Measurements from ENCODE around the gene TFF3.
A peak's percentile ranks its signal among the peaks of the same experiment; 100 is the strongest.

TFF3 gene

DNA sequence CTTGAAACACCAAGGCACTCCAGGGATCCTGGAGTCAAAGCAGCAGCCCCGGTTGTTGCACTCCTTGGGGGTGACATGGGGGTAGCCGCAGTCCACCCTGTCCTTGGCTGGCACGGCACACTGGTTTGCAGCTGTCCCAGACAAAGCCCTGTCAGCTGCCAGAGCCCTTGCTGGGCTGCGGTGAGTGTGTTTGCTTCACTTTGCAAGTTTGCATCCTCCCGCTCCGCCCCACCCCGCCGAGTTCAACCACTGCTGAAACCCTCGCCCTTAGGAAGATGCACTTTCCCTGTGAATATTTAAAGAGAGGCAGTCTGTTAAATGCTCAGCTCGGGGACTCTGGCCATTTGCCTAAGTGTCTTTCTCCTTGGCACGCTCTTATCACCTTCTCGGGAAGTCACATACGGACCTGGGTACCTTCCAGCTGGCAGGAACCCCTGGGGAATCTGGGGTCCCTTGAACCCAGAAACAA is 1.7 kb downstream of the TFF3 start:
- ChIA-PET CTCF (no interaction called here), POLR2A (no interaction called here)
- no peak overlapping the region for H3K4me3 ChIP-seq (ENCODE audit: low read depth, low read length)
- DNase-seq (ENCODE audit: low read depth, low spot score), result no peak
- TF ChIP-seq, protein P1, sequence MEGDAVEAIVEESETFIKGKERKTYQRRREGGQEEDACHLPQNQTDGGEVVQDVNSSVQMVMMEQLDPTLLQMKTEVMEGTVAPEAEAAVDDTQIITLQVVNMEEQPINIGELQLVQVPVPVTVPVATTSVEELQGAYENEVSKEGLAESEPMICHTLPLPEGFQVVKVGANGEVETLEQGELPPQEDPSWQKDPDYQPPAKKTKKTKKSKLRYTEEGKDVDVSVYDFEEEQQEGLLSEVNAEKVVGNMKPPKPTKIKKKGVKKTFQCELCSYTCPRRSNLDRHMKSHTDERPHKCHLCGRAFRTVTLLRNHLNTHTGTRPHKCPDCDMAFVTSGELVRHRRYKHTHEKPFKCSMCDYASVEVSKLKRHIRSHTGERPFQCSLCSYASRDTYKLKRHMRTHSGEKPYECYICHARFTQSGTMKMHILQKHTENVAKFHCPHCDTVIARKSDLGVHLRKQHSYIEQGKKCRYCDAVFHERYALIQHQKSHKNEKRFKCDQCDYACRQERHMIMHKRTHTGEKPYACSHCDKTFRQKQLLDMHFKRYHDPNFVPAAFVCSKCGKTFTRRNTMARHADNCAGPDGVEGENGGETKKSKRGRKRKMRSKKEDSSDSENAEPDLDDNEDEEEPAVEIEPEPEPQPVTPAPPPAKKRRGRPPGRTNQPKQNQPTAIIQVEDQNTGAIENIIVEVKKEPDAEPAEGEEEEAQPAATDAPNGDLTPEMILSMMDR (IDR thresholded peaks at IDR 0.05; ENCODE audit: insufficient read depth, low read length, missing control alignments), result no peak

GRCh38 chr21:42312626-42313104 is 2.5 kb downstream of the TFF3 start:
- CTCF ChIA-PET, result interaction anchor here (0.9 kb wide), 1 partner anchor 167 kb away, joined by 3 read pairs; no protein-coding TSS in a partner anchor

GRCh38 chr21:42311816-42312625 is 3.2 kb downstream of the TFF3 start:
- ChIA-PET POLR2A (no interaction called here), CTCF (interaction anchor here (0.9 kb wide), 1 partner anchor 166 kb away, joined by 3 read pairs; no protein-coding TSS in a partner anchor)
- no peak for DNase-seq (ENCODE audit: low read depth, low spot score)
- TF ChIP-seq, protein P1 (IDR thresholded peaks at IDR 0.05; ENCODE audit: insufficient read depth, low read length, missing control alignments), result no peak
- no peak overlapping the region for H3K4me3 ChIP-seq (ENCODE audit: low read depth, low read length)

More at GRCh38 chr21:42312626-42313104, 2.5 kb downstream of the TFF3 start:
- no peak overlapping the region for H3K4me3 ChIP-seq (ENCODE audit: low read depth, low read length)
- TF ChIP-seq, protein P1 (IDR thresholded peaks at IDR 0.05; ENCODE audit: insufficient read depth, low read length, missing control alignments), result no peak
- DNase-seq (ENCODE audit: low read depth, low spot score), result no peak
- POLR2A ChIA-PET, result no interaction called here

DNA sequence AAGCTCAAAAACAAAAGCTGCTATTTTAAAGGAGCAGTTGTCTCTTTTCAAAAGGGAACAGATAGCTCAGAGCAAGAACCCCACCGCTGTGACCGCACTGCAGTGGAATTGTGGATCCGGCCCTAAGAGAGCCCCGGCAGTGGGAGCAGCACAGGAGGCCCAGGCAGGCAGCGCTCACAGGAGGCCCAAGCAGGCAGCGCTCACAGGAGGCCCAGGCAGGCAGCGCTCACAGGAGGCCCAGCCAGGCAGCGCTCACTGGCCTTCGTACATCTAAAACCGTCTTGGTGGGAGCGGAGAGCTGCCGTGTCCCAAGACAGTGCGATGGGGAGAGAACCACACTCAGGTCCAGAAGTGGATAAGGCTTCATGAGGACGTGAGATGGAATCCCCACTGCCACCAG is 4.0 kb downstream of the TFF3 start:
- DNase-seq (ENCODE audit: low read depth, low spot score), result no peak
- ChIA-PET CTCF (interaction anchor here (1.3 to 1.5 kb wide), 4 partner anchors 27 to 495 kb away, joined by 3 read pairs; no protein-coding TSS in a partner anchor), POLR2A (no interaction called here)
- TF ChIP-seq, protein P1 (IDR thresholded peaks at IDR 0.05; ENCODE audit: insufficient read depth, low read length, missing control alignments), result no peak
- H3K4me3 ChIP-seq (ENCODE audit: low read depth, low read length), result no peak overlapping the region

- CTCF ChIA-PET, result interaction anchor here (0.7 to 1.7 kb wide), 6 partner anchors 9 to 494 kb away, joined by 3 to 5 read pairs (median 3); no protein-coding TSS in a partner anchor
- TF ChIP-seq, protein P1 (IDR thresholded peaks at IDR 0.05; ENCODE audit: insufficient read depth, low read length, missing control alignments), result no peak
- POLR2A ChIA-PET, result no interaction called here
- H3K4me3 ChIP-seq (ENCODE audit: low read depth, low read length), result no peak overlapping the region
- no peak for DNase-seq (ENCODE audit: low read depth, low spot score)
These were observed 4.7 kb downstream of the TFF3 start for GRCh38 chr21:42310411-42311001.

DNA sequence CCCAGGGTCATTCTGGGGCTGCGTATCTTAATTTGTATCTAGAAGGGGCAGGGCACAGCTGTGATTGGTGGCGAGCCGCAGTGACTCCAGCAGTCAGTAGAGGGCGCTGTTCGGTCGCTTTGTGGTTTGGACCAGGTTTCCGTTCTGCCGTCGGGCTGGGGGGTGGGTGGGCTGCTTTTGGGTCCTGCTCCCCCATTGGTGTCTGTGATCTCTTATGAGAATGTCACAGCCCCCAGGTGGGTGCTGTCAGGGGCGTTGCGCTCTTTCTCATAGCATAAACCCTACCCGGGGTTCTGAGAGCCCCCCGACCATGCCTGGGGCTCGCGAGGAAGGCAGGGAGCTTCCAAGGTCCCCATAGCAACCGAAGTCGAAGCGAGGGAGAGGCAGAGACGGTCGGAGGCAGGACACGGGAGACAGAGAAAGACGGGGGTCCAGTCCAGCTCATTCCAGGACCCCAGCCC is 5.4 kb downstream of the TFF3 start:
- H3K4me3 ChIP-seq (ENCODE audit: low read depth, low read length), result no peak overlapping the region
- CTCF ChIA-PET, result interaction anchor here (0.7 to 1.7 kb wide), 7 partner anchors 8 to 493 kb away, joined by 3 to 5 read pairs (median 3); no protein-coding TSS in a partner anchor
- no peak for DNase-seq (ENCODE audit: low read depth, low spot score)
- TF ChIP-seq, protein P1 (IDR thresholded peaks at IDR 0.05; ENCODE audit: insufficient read depth, low read length, missing control alignments), result peak; percentile 62
- POLR2A ChIA-PET, result no interaction called here
